HEK293 (cell line): ENCODE results near the gene MEI1.

ENCODE experiments used
- CTCF ChIA-PET: fragments of 350-600 bp; formaldehyde crosslinking; extraction: SDS; loops from one replicate; lab custom pipeline; 2021; ENCODE audit warnings: antibody characterized with exemption; lab: Yijun Ruan, JAX
- POLR2A ChIA-PET: fragments of 300-600 bp; formaldehyde crosslinking; extraction: SDS; loops from one replicate; lab custom pipeline; 2020; ENCODE audit warnings: antibody characterized with exemption, inconsistent platforms; lab: Yijun Ruan, JAX
- H3K27ac ChIP-seq: fragments of 200-500 bp; sonication (Bioruptor generic); 2 replicates; pipeline ENCODE4 v1.5.1; 2014; ENCODE audit warnings: low read depth, low read length, control low read depth, inconsistent platforms; ENCODE audit errors: extremely low read depth
- H3K36me3 ChIP-seq, 2 experiments: fragments of 200-500 bp in 1 of 2; sonication (Bioruptor generic) in 1 of 2; 1 replicate in 1 of 2; 2 replicates in 1 of 2; pipeline ENCODE4 v1.5.1; 2014 to 2017; ENCODE audit warnings: inconsistent platforms in 2 of 2, low read length in 2 of 2; ENCODE audit not compliant: control insufficient read depth in 2 of 2, insufficient read depth in 1 of 2
- H3K4me1 ChIP-seq: fragments of 200-500 bp; sonication (Bioruptor generic); 2 replicates; pipeline ENCODE4 v1.5.1; 2014; ENCODE audit warnings: mild to moderate bottlenecking, low read length, inconsistent platforms; ENCODE audit not compliant: control insufficient read depth, insufficient read depth
- H3K4me3 ChIP-seq: 2 replicates; pipeline ENCODE4 v1.5.1; 2011; ENCODE audit warnings: low read depth, mild to moderate bottlenecking, control low read depth, low read length, moderate library complexity
- H3K9me3 ChIP-seq: fragments of 200-500 bp; sonication (Bioruptor generic); 2 replicates; pipeline ENCODE4 v1.5.1; 2014; ENCODE audit warnings: low read depth, low read length, inconsistent platforms; ENCODE audit not compliant: control insufficient read depth, insufficient read depth
- GFI1B ChIP-seq: fragments of 450-650 bp; formaldehyde crosslinking; IDR thresholded peaks from 2 replicates; pipeline ENCODE4 v1.5.1; 2016; ENCODE audit warnings: missing biosample characterization, missing genetic modification characterization
- OSR2 ChIP-seq: fragments of 450-650 bp; formaldehyde crosslinking; IDR thresholded peaks from 2 replicates; pipeline ENCODE4 v1.5.1; 2016; ENCODE audit warnings: missing biosample characterization, missing genetic modification characterization
- RBAK ChIP-seq: fragments of 450-650 bp; formaldehyde crosslinking; IDR thresholded peaks from 2 replicates; pipeline ENCODE4 v1.5.1; 2016; ENCODE audit warnings: missing biosample characterization, missing genetic modification characterization
- SP7 ChIP-seq: fragments of 450-650 bp; formaldehyde crosslinking; IDR thresholded peaks from 2 replicates; pipeline ENCODE4 v1.5.1; 2016; ENCODE audit warnings: missing biosample characterization, missing genetic modification characterization
- ZBTB17 ChIP-seq: fragments of 450-650 bp; formaldehyde crosslinking; IDR thresholded peaks from 2 replicates; pipeline ENCODE4 v1.5.1; 2016; ENCODE audit warnings: missing biosample characterization, missing genetic modification characterization
- ZFHX2 ChIP-seq: fragments of 450-650 bp; formaldehyde crosslinking; conservative IDR thresholded peaks from 2 replicates; pipeline ENCODE4 v1.5.1; 2016; ENCODE audit warnings: missing biosample characterization, missing genetic modification characterization
- ZFP37 ChIP-seq: fragments of 450-650 bp; formaldehyde crosslinking; IDR thresholded peaks from 2 replicates; pipeline ENCODE4 v1.5.1; 2016; ENCODE audit warnings: missing biosample characterization, missing genetic modification characterization
- ZNF114 ChIP-seq: fragments of 450-650 bp; formaldehyde crosslinking; IDR thresholded peaks from 2 replicates; pipeline ENCODE4 v1.5.0; 2017; ENCODE audit warnings: missing biosample characterization, missing genetic modification characterization
- ZNF174 ChIP-seq: fragments of 450-650 bp; formaldehyde crosslinking; IDR thresholded peaks from 2 replicates; pipeline ENCODE4 v1.5.0; 2017; ENCODE audit warnings: missing biosample characterization, mild to moderate bottlenecking, missing genetic modification characterization
- ZNF175 ChIP-seq: fragments of 450-650 bp; formaldehyde crosslinking; IDR thresholded peaks from 2 replicates; pipeline ENCODE4 v1.5.1; 2016; ENCODE audit warnings: missing biosample characterization, missing genetic modification characterization
- ZNF248 ChIP-seq: fragments of 450-650 bp; formaldehyde crosslinking; IDR thresholded peaks from 2 replicates; pipeline ENCODE4 v1.5.1; 2017; ENCODE audit warnings: missing biosample characterization, missing genetic modification characterization
- ZNF433 ChIP-seq: fragments of 450-650 bp; formaldehyde crosslinking; IDR thresholded peaks from 2 replicates; pipeline ENCODE4 v1.5.1; 2016; ENCODE audit warnings: missing biosample characterization, missing genetic modification characterization, low read depth
- ZNF473 ChIP-seq: fragments of 450-650 bp; formaldehyde crosslinking; IDR thresholded peaks from 2 replicates; pipeline ENCODE4 v1.5.1; 2017; ENCODE audit warnings: missing biosample characterization, missing genetic modification characterization
- ZNF645 ChIP-seq: fragments of 450-650 bp; formaldehyde crosslinking; IDR thresholded peaks from 2 replicates; pipeline ENCODE4; 2016; ENCODE audit warnings: missing biosample characterization, missing genetic modification characterization
- ZNF658 ChIP-seq: fragments of 450-650 bp; formaldehyde crosslinking; IDR thresholded peaks from 2 replicates; pipeline ENCODE4; 2016; ENCODE audit warnings: missing biosample characterization, missing genetic modification characterization
- ZNF692 ChIP-seq: fragments of 450-650 bp; formaldehyde crosslinking; IDR thresholded peaks from 2 replicates; pipeline ENCODE4 v1.5.1; 2016; ENCODE audit warnings: missing biosample characterization, missing genetic modification characterization
- ZNF76 ChIP-seq: fragments of 450-650 bp; formaldehyde crosslinking; IDR thresholded peaks from 2 replicates; pipeline ENCODE4; 2016; ENCODE audit warnings: low read depth, missing biosample characterization, missing genetic modification characterization, borderline replicate concordance
- ZNF776 ChIP-seq: fragments of 450-650 bp; formaldehyde crosslinking; IDR thresholded peaks from 2 replicates; pipeline ENCODE4 v1.5.0; 2017; ENCODE audit warnings: missing biosample characterization, missing genetic modification characterization, borderline replicate concordance
- ZNF777 ChIP-seq: fragments of 450-650 bp; formaldehyde crosslinking; IDR thresholded peaks from 2 replicates; pipeline ENCODE4 v1.5.1; 2017; ENCODE audit warnings: missing biosample characterization, missing genetic modification characterization, borderline replicate concordance
- ZNF791 ChIP-seq: fragments of 450-650 bp; formaldehyde crosslinking; IDR thresholded peaks from 2 replicates; pipeline ENCODE4 v1.5.1; 2016; ENCODE audit warnings: missing biosample characterization, missing genetic modification characterization
- ZSCAN5A ChIP-seq: fragments of 450-650 bp; formaldehyde crosslinking; IDR thresholded peaks from 2 replicates; pipeline ENCODE4 v1.5.1; 2016; ENCODE audit warnings: missing biosample characterization, missing genetic modification characterization
- TF ChIP-seq, protein P1 (sequence below): fragments of 450-650 bp; formaldehyde crosslinking; IDR thresholded peaks from 2 replicates; pipeline ENCODE4 v1.5.1; 2016; ENCODE audit warnings: missing biosample characterization, missing genetic modification characterization

MEI1 gene

GRCh38 chr22:41713004-41713403 lies 13.7 kb downstream of the MEI1 start (continued):
- TF ChIP-seq ZBTB17 (tag by site-specific recombination) (0 out of 2 replicates have a peak, but pooled peaks have one; percentile 18), ZNF776 (tag by site-specific recombination) (no peak), ZNF692 (no peak), ZNF473 (tag by site-specific recombination) (no peak), RBAK (tag by site-specific recombination) (no peak), OSR2 (peak; percentile 19; the same call in 1 of the 2 replicates), SP7 (tag by site-specific recombination) (peak; percentile 61)
- TF ChIP-seq, protein P1, sequence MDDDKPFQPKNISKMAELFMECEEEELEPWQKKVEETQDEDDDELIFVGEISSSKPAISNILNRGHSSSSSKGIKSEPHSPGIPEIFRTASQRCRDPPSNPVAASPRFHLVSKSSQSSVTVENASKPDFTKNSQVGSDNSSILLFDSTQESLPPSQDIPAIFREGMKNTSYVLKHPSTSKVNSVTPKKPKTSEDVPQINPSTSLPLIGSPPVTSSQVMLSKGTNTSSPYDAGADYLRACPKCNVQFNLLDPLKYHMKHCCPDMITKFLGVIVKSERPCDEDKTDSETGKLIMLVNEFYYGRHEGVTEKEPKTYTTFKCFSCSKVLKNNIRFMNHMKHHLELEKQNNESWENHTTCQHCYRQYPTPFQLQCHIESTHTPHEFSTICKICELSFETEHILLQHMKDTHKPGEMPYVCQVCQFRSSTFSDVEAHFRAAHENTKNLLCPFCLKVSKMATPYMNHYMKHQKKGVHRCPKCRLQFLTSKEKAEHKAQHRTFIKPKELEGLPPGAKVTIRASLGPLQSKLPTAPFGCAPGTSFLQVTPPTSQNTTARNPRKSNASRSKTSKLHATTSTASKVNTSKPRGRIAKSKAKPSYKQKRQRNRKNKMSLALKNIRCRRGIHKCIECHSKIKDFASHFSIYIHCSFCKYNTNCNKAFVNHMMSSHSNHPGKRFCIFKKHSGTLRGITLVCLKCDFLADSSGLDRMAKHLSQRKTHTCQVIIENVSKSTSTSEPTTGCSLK (tag by site-specific recombination) = no peak
- TF ChIP-seq, all 188 proteins: peak for 6

DNA sequence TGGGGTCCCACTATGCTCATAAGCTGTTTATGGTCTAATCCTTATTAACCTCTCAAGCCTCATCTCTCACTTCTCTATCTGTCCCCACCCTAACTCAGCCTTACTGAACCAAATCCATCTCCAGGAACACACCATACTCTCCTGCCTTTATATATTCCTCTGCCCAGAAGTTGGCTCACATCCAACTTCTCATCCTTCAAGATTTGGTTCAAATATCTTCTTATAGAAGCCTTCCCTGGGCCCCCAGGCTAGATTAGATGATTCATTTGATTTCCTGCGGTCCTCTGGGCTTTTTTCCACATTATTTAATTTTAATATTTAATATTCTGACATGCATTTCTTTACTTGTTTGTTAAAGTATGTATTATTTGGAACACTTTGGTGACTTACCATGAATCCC lies 23.2 kb downstream of the MEI1 start:
- no peaks in the 10 kb centered on the region for H3K9me3 ChIP-seq
- no peaks in the 10 kb centered on the region for H3K4me1 ChIP-seq
- no peak overlapping the region for H3K27ac ChIP-seq
- CTCF ChIA-PET = interaction anchor here (0.7 to 1.4 kb wide), 3 partner anchors 9 to 25 kb away, joined by 4 to 12 read pairs (median 8); no protein-coding TSS in a partner anchor
- POLR2A ChIA-PET = interaction anchor here (0.6 kb wide), 1 partner anchor 25 kb away, joined by 5 read pairs; no protein-coding TSS in a partner anchor
- TF ChIP-seq ZNF791 = no peak
- no peak for TF ChIP-seq GFI1B
- no peak for TF ChIP-seq ZFHX2 (tag by site-specific recombination)
- TF ChIP-seq ZSCAN5A = no peak
- TF ChIP-seq ZNF76 (tag by site-specific recombination) = no peak
- TF ChIP-seq ZNF433 (tag by site-specific recombination) = no peak
- no peak for TF ChIP-seq ZNF114
- no peak for TF ChIP-seq SP7 (tag by site-specific recombination)
- no peak for TF ChIP-seq ZNF777 (tag by site-specific recombination)
- no peak for TF ChIP-seq ZNF248 (tag by site-specific recombination)
- TF ChIP-seq ZNF645 (tag by site-specific recombination) = no peak
- TF ChIP-seq ZNF658 (tag by site-specific recombination) = no peak
- TF ChIP-seq ZNF174 (tag by site-specific recombination) = no peak
- no peak for TF ChIP-seq ZNF175 (tag by site-specific recombination)
- no peak for TF ChIP-seq ZFP37 (tag by site-specific recombination)
- H3K4me3 ChIP-seq = no peak overlapping the region
- H3K36me3 ChIP-seq = no peaks in the 10 kb centered on the region
